T-cell (primary cell): Measurements from ENCODE around the gene PILRA. TPM values are rescaled to one million over a fixed set of nuclear protein-coding genes. Genes with fewer than 3 reads are reported as not detected.
A peak's percentile ranks its signal among the peaks of the same experiment; 100 is the strongest.

Source experiments
- ATAC-seq, 4 experiments: fragments of 200-7000 bp in 3 of 4; fragments of 150-1000 bp in 1 of 4; cut with Tn5 transposase; replicated peaks in 1 of 4; 1 replicate in 3 of 4; 2 replicates in 1 of 4; pipeline ENCODE4 v1.10.0; 2021; ENCODE audit warnings: moderate library complexity in 3 of 4, mild to moderate bottlenecking in 2 of 4, moderate number of reproducible peaks in 1 of 4
- CTCF ChIA-PET, 2 donors: fragments of 300-600 bp; sonication (Branson Sonifier 250); formaldehyde crosslinking; loops; one replicate each; lab custom pipeline; 2022; ENCODE audit warnings: antibody characterized with exemption in 2 of 2; lab: Charles Lee
- POLR2A ChIA-PET, 2 donors: fragments of 300-600 bp; sonication (Branson Sonifier 250); formaldehyde crosslinking; loops; one replicate each; lab custom pipeline; 2022; ENCODE audit warnings: antibody characterized with exemption in 2 of 2; lab: Charles Lee
- DNase-seq, 35 experiments: peaks; one replicate each; pipeline versions ENCODE4 v3.0.0 to v3.0.0-alpha.2; 2013 to 2023
- H3K27ac ChIP-seq: one replicate; pipeline ENCODE4 v1.5.1; 2013; ENCODE audit warnings: low read length
- H3K27me3 ChIP-seq, 2 experiments: replicated peaks in 1 of 2; 1 replicate in 1 of 2; 2 replicates in 1 of 2; pipeline versions ENCODE4 v1.6.1 to v1.7.0; 2013; ENCODE audit warnings: low read length in 1 of 2, mixed read lengths in 1 of 2; ENCODE audit not compliant: control insufficient read depth in 2 of 2, insufficient read depth in 2 of 2; ENCODE audit errors: extremely low read depth in 1 of 2
- H3K36me3 ChIP-seq, 2 donors: 1 replicate in 1 of 2; 2 replicates in 1 of 2; pipeline versions ENCODE4 v1.6.1 to v1.7.0; 2013; ENCODE audit warnings: low read length in 1 of 2; ENCODE audit not compliant: control insufficient read depth in 2 of 2, insufficient read depth in 1 of 2; ENCODE audit errors: extremely low read depth in 1 of 2
- H3K4me1 ChIP-seq, 2 experiments: 1 replicate in 1 of 2; 2 replicates in 1 of 2; pipeline versions ENCODE4 v1.6.1 to v1.7.0; 2013; ENCODE audit warnings: low read length in 2 of 2, mixed read lengths in 1 of 2; ENCODE audit not compliant: insufficient read depth in 2 of 2, control insufficient read depth in 1 of 2; ENCODE audit errors: extremely low read depth in 1 of 2
- H3K4me3 ChIP-seq, 2 donors: 1 replicate in 1 of 2; 2 replicates in 1 of 2; pipeline versions ENCODE4 v1.5.1 to v1.7.0; 2013; ENCODE audit warnings: mild to moderate bottlenecking in 2 of 2, low read length in 1 of 2, moderate library complexity in 1 of 2; ENCODE audit not compliant: control insufficient read depth in 1 of 2; ENCODE audit errors: extremely low read depth in 1 of 2
- H3K9me3 ChIP-seq: 2 replicates; pipeline ENCODE4 v1.7.0; 2013
- H3K27ac Mint-ChIP-seq, 2 donors: one replicate each; pipeline ENCODE4 v1.8.0; 2020 to 2021; ENCODE audit warnings: mild to moderate bottlenecking in 2 of 2, mixed read lengths in 2 of 2
- H3K27me3 Mint-ChIP-seq, 2 donors: one replicate each; pipeline ENCODE4 v1.8.0; 2021 to 2022; ENCODE audit warnings: mixed read lengths in 2 of 2
- H3K36me3 Mint-ChIP-seq: one replicate; pipeline ENCODE4 v1.8.0; 2021; ENCODE audit warnings: mixed read lengths
- H3K4me1 Mint-ChIP-seq, 3 donors: one replicate each; pipeline ENCODE4 v1.8.0; 2020 to 2022; ENCODE audit warnings: mixed read lengths in 3 of 3, mild to moderate bottlenecking in 1 of 3
- H3K4me3 Mint-ChIP-seq, 3 donors: one replicate each; pipeline ENCODE4 v1.8.0; 2020 to 2022; ENCODE audit warnings: mild to moderate bottlenecking in 3 of 3, mixed read lengths in 3 of 3, moderate library complexity in 3 of 3
- H3K9me3 Mint-ChIP-seq, 3 donors: one replicate each; pipeline ENCODE4 v1.8.0; 2020 to 2022; ENCODE audit warnings: mixed read lengths in 3 of 3
- WGBS: methylation state at CpG from one replicate; pipeline ENCODE4 v1.1.5; 2013; ENCODE audit warnings: missing lambda C conversion rate; ENCODE audit not compliant: insufficient coverage; 5-methylcytosine and 5-hydroxymethylcytosine counted together
- total RNA-seq, 35 experiments: library from RNA in 6 of 35; stranded (reverse) in 6 of 35; fragments of 120-200 nt in 1 of 35; gene quantifications; one replicate each; pipeline versions ENCODE4 v1.2.1 to v1.2.4 and lab custom pipeline; 2013 to 2026

The PILRA gene
- total RNA-seq, 5 donors from 2014 or later (not counting 1 experiment from before 2014, with no cell fraction given) = 3.7 to 19.3 (median 7.1) TPM

DNA sequence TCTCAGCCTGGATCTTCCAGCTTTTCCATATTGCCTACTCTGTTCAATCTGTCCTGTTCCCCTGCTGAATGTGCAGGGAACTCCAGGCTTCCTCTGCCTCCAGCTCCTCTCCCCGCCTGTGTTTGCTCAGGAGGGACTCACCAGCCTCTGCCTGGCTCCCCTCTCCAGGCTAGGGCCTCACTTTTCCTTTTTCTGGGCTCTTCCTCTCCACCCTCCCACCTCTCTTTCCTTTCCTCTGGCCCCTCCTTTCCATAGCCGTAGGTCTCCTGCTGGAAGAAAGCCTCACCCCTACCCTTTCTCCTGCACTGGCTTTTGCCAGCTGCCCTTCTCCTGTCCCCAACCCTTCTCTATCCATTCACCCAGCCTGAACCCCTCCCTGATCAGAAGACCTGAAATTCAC is 25.0 kb downstream of the PILRA start:
- H3K9me3 ChIP-seq = no peaks in the 10 kb centered on the region
- Mint-ChIP-seq H3K4me1 (peaks cover 12 to 29% (median 25%) of the 10 kb centered on the region in 3 donors), H3K27ac (peak overlapping the region in 1 of 2 donors; percentile 28), H3K9me3 (no peaks in the 10 kb centered on the region), H3K4me3 (peak overlapping the region in 1 of 3 donors; percentile 11), H3K36me3 (no peaks in the 10 kb centered on the region), H3K27me3 (no peaks in the 10 kb centered on the region)
- no peak overlapping the region for H3K27ac ChIP-seq
- no peak overlapping the region for H3K4me3 ChIP-seq
- no peak for ATAC-seq
- POLR2A ChIA-PET = interaction anchor here in 1 of 2 donors (0.6 kb wide), 1 partner anchor 17 kb away, joined by 8 read pairs; no protein-coding TSS in a partner anchor
- WGBS = 94% methylated on average over 2 of the region's 2 CpGs
- H3K36me3 ChIP-seq = no peaks in the 10 kb centered on the region
- CTCF ChIA-PET = no interaction called here
- DNase-seq = no peak
- no peaks in the 10 kb centered on the region for H3K27me3 ChIP-seq
- H3K4me1 ChIP-seq = peaks cover 0 to 19% of the 10 kb centered on the region in 2 experiments

DNA sequence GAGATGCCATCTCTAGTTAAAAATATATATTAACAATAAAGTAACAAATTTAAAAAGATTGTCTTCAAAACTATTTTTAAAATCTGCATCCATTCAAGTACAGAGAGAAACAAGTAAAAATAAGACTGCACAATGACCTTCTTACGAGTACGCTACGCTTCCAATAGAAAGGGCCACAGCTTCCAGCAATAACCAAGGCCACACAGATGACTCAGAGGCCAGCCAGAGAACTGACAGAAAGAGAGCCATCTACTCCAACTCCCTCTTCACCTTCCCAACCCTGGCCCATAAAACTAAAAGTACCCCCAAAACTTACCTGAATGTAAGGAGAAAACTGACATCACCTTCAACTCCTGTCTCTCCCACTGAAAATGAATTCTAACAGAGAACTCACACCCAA is 26.8 kb downstream of the PILRA start:
- DNase-seq = no peak
- no peak overlapping the region for H3K4me3 ChIP-seq
- peaks cover 6% of the 10 kb centered on the region for H3K36me3 Mint-ChIP-seq
- H3K27me3 Mint-ChIP-seq = no peaks in the 10 kb centered on the region
- no peak overlapping the region for H3K27ac Mint-ChIP-seq
- H3K9me3 ChIP-seq = no peaks in the 10 kb centered on the region
- no peaks in the 10 kb centered on the region for H3K36me3 ChIP-seq
- no peak overlapping the region for H3K4me3 Mint-ChIP-seq
- H3K27ac ChIP-seq = no peak overlapping the region
- H3K4me1 Mint-ChIP-seq = peaks cover 12 to 29% (median 25%) of the 10 kb centered on the region in 3 donors
- POLR2A ChIA-PET = no interaction called here
- 100% methylated on average over 3 of the region's 3 CpGs for WGBS
- no peak for ATAC-seq
- no peaks in the 10 kb centered on the region for H3K9me3 Mint-ChIP-seq
- CTCF ChIA-PET = no interaction called here
- H3K27me3 ChIP-seq = peaks cover 0 to 3% of the 10 kb centered on the region in 2 experiments
- peaks cover 0 to 19% of the 10 kb centered on the region in 2 experiments for H3K4me1 ChIP-seq

DNA sequence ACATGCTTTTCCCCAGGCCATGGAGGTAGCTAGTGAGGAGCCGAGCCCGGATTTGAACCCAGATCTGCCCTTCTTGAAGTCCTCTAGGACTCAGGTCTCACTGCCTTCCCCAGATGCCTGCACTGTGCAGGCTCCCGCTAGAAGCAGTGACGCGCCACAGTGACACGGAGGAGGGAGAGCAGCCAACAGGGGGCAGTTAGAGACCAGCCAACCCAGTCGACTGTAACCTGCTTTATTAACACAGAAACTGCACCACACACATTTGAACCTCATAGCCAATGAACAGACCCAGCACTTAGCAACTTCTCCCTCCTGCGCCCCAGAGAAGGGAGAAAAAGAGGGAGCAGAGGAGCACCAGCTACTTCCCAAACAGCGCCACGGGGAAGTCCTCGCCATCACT is 27.4 kb downstream of the PILRA start:
- H3K36me3 Mint-ChIP-seq = peaks cover 6% of the 10 kb centered on the region
- Histone ChIP-seq H3K36me3 (no peaks in the 10 kb centered on the region), H3K9me3 (no peaks in the 10 kb centered on the region), H3K27ac (no peak overlapping the region), H3K4me3 (no peak overlapping the region), H3K27me3 (peaks cover 0 to 3% of the 10 kb centered on the region in 2 experiments), H3K4me1 (peaks cover 0 to 19% of the 10 kb centered on the region in 2 experiments)
- no peaks in the 10 kb centered on the region for H3K27me3 Mint-ChIP-seq
- ChIA-PET POLR2A (interaction anchor here in 1 of 2 donors (0.5 kb wide), 1 partner anchor 34 kb away, joined by 3 read pairs; no protein-coding TSS in a partner anchor), CTCF (no interaction called here)
- WGBS = 90% methylated on average over 9 of the region's 11 CpGs
- peaks cover 12 to 27% (median 25%) of the 10 kb centered on the region in 3 donors for H3K4me1 Mint-ChIP-seq
- H3K9me3 Mint-ChIP-seq = no peaks in the 10 kb centered on the region
- DNase-seq (no peak), ATAC-seq (no peak)
- H3K27ac Mint-ChIP-seq = no peak overlapping the region
- no peak overlapping the region for H3K4me3 Mint-ChIP-seq

DNA sequence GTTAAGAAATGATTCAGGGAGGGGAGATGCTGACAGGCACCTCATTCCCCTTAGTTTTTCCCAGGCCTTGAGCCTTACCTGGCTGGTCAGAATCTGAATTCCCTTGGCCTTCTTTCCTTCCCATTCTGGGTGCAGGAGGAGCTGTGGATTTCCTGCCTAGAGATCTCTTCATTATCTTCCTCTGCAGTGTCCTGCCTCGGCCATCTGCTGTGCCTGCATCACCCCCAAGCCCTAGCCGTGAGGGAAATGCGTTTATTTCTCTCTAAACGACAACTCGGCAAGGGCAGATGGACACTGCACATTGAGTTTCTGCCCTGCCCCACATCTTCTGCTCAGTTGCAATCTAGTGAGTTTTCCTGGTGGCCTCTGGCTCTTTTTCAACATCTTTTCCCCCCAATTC is 28.5 kb downstream of the PILRA start:
- ChIA-PET POLR2A (interaction anchor here in 1 of 2 donors (0.6 kb wide), 1 partner anchor 42 kb away, joined by 3 read pairs; no protein-coding TSS in a partner anchor), CTCF (interaction anchor here in 1 of 2 donors (0.6 kb wide), 1 partner anchor 208 kb away, joined by 8 read pairs; no protein-coding TSS in a partner anchor)
- Histone ChIP-seq H3K4me1 (peaks cover 0 to 14% of the 10 kb centered on the region in 2 experiments), H3K4me3 (no peak overlapping the region), H3K9me3 (no peaks in the 10 kb centered on the region), H3K27me3 (peaks cover 0 to 3% of the 10 kb centered on the region in 2 experiments), H3K36me3 (no peaks in the 10 kb centered on the region), H3K27ac (no peak overlapping the region)
- Mint-ChIP-seq H3K4me3 (no peak overlapping the region), H3K4me1 (peaks cover 8 to 18% (median 17%) of the 10 kb centered on the region in 3 donors), H3K27ac (no peak overlapping the region), H3K27me3 (no peaks in the 10 kb centered on the region), H3K36me3 (peaks cover 9% of the 10 kb centered on the region), H3K9me3 (no peaks in the 10 kb centered on the region)
- 90% methylated on average over 3 of the region's 5 CpGs for WGBS
- DNase-seq (no peak), ATAC-seq (no peak)

DNA sequence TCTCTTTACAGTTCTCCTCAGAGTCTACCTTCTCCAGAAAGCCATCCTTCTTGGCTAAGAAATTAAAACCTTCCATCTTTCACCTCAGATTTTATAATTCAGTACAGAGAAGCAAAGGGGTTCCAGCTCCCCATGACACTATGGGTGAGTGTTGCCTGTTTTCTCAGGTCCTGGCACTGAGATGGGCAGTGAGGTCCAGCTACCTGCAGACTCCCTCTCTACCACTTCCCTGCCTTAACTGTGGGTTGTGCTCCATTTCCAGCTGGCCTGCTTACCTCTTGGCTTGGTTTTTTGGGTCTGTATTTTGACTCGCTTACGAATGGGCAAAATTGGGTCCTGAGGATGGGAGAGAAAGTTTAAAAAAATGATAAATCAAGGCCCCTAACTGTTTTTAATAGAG is 29.0 kb downstream of the PILRA start:
- no peaks in the 10 kb centered on the region for H3K9me3 Mint-ChIP-seq
- H3K27ac ChIP-seq = no peak overlapping the region
- ATAC-seq (no peak), DNase-seq (no peak)
- whole genome bisulfite sequencing = 100% methylated on average over 2 of the region's 2 CpGs
- CTCF ChIA-PET = interaction anchor here in 1 of 2 donors (0.6 kb wide), 1 partner anchor 277 kb away, joined by 3 read pairs; no protein-coding TSS in a partner anchor
- H3K9me3 ChIP-seq = no peaks in the 10 kb centered on the region
- H3K27ac Mint-ChIP-seq = no peak overlapping the region
- POLR2A ChIA-PET = interaction anchor here in 1 of 2 donors (0.6 kb wide), 1 partner anchor 42 kb away, joined by 3 read pairs; no protein-coding TSS in a partner anchor
- H3K4me3 Mint-ChIP-seq = no peak overlapping the region
- H3K27me3 ChIP-seq = peaks cover 0 to 3% of the 10 kb centered on the region in 2 experiments
- H3K27me3 Mint-ChIP-seq = no peaks in the 10 kb centered on the region
- peaks cover 0 to 11% of the 10 kb centered on the region in 2 experiments for H3K4me1 ChIP-seq
- H3K4me1 Mint-ChIP-seq = peaks cover 3 to 17% (median 13%) of the 10 kb centered on the region in 3 donors
- no peaks in the 10 kb centered on the region for H3K36me3 ChIP-seq
- H3K36me3 Mint-ChIP-seq = peaks cover 9% of the 10 kb centered on the region
- H3K4me3 ChIP-seq = no peak overlapping the region

DNA sequence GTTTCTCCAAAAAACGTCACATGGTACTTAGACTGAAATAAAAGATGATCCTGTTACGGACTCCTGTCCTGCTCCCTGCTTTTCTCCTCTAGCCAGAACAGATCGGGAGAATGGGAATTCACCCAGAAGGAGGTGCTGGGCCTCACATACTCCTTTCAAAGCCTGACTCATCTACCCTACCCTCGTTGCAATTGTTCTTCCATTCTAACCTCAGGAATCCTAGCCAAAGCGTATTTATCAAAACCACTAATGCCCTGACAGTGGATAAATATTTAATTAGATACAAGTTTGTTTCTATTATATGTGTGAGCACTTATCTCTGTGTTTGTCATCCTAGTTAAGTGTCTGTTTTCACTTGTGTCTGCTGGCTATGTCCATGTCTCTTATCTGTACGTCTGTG is 33.5 kb downstream of the PILRA start:
- ChIA-PET CTCF (interaction anchor here (0.5 to 1.7 kb wide), 7 partner anchors 9 to 870 kb away, joined by 3 to 13 read pairs (median 4); no protein-coding TSS in a partner anchor), POLR2A (interaction anchor here in 1 of 2 donors (0.7 kb wide), 1 partner anchor 25 kb away, joined by 3 read pairs; no protein-coding TSS in a partner anchor)
- Histone ChIP-seq H3K9me3 (no peaks in the 10 kb centered on the region), H3K4me3 (no peak overlapping the region), H3K27ac (no peak overlapping the region), H3K27me3 (peaks cover 0 to 3% of the 10 kb centered on the region in 2 experiments), H3K4me1 (peaks cover 0 to 4% of the 10 kb centered on the region in 2 experiments), H3K36me3 (no peaks in the 10 kb centered on the region)
- Mint-ChIP-seq H3K9me3 (no peaks in the 10 kb centered on the region), H3K36me3 (peaks cover 9% of the 10 kb centered on the region), H3K27ac (no peak overlapping the region), H3K4me1 (peaks cover 0 to 5% (median 2%) of the 10 kb centered on the region in 3 donors), H3K4me3 (no peak overlapping the region), H3K27me3 (no peaks in the 10 kb centered on the region)
- WGBS = 70% methylated on average over 3 of the region's 6 CpGs
- ATAC-seq (no peak), DNase-seq (no peak)
